ENCODE data around the gene LGALS9.

- TF ChIP-seq, protein P1, sequence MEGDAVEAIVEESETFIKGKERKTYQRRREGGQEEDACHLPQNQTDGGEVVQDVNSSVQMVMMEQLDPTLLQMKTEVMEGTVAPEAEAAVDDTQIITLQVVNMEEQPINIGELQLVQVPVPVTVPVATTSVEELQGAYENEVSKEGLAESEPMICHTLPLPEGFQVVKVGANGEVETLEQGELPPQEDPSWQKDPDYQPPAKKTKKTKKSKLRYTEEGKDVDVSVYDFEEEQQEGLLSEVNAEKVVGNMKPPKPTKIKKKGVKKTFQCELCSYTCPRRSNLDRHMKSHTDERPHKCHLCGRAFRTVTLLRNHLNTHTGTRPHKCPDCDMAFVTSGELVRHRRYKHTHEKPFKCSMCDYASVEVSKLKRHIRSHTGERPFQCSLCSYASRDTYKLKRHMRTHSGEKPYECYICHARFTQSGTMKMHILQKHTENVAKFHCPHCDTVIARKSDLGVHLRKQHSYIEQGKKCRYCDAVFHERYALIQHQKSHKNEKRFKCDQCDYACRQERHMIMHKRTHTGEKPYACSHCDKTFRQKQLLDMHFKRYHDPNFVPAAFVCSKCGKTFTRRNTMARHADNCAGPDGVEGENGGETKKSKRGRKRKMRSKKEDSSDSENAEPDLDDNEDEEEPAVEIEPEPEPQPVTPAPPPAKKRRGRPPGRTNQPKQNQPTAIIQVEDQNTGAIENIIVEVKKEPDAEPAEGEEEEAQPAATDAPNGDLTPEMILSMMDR (IDR thresholded peaks at IDR 0.05): peak; percentile 98
- TF ChIP-seq POLR2AphosphoS5 (IDR thresholded peaks at IDR 0.05; ENCODE audit: low read depth, low read length): no peak
- TF ChIP-seq, protein P2, sequence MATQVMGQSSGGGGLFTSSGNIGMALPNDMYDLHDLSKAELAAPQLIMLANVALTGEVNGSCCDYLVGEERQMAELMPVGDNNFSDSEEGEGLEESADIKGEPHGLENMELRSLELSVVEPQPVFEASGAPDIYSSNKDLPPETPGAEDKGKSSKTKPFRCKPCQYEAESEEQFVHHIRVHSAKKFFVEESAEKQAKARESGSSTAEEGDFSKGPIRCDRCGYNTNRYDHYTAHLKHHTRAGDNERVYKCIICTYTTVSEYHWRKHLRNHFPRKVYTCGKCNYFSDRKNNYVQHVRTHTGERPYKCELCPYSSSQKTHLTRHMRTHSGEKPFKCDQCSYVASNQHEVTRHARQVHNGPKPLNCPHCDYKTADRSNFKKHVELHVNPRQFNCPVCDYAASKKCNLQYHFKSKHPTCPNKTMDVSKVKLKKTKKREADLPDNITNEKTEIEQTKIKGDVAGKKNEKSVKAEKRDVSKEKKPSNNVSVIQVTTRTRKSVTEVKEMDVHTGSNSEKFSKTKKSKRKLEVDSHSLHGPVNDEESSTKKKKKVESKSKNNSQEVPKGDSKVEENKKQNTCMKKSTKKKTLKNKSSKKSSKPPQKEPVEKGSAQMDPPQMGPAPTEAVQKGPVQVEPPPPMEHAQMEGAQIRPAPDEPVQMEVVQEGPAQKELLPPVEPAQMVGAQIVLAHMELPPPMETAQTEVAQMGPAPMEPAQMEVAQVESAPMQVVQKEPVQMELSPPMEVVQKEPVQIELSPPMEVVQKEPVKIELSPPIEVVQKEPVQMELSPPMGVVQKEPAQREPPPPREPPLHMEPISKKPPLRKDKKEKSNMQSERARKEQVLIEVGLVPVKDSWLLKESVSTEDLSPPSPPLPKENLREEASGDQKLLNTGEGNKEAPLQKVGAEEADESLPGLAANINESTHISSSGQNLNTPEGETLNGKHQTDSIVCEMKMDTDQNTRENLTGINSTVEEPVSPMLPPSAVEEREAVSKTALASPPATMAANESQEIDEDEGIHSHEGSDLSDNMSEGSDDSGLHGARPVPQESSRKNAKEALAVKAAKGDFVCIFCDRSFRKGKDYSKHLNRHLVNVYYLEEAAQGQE (IDR thresholded peaks at IDR 0.05; ENCODE audit: insufficient read depth in 1 of 2, low read depth in 2 of 2, low read length in 1 of 2): no peak
These were observed 28.1 kb upstream of the LGALS9 start for GRCh38 chr17:27602721-27603420.

All from Panc1 (cell line).